ENCODE results near the gene CCDC77. TPM values are rescaled to one million over a fixed set of nuclear protein-coding genes. Genes with fewer than 3 reads are reported as not detected.

The CCDC77 gene
- total RNA-seq, 1 experiment from 2014 or later, result 17.7 TPM

- Histone ChIP-seq H3K4me3 (ENCODE audit: low read length) (no peak overlapping the region), H3K27me3 (ENCODE audit: low read length) (no peaks in the 10 kb centered on the region), H3K9me2 (replicated peaks; ENCODE audit: insufficient read depth, low read length) (no peaks in the 10 kb centered on the region), H3K4me1 (ENCODE audit: low read length) (no peaks in the 10 kb centered on the region), H3K4me2 (ENCODE audit: low read depth, low read length, poor library complexity, severe bottlenecking) (no peak overlapping the region), H3K79me2 (ENCODE audit: low read length) (no peaks in the 10 kb centered on the region), H3K27ac (ENCODE audit: low read length) (no peak overlapping the region), H3K36me3 (ENCODE audit: insufficient read depth, low read length) (no peaks in the 10 kb centered on the region), H3K9ac (ENCODE audit: low read length) (no peak overlapping the region), H4K20me1 (ENCODE audit: insufficient read depth, low read depth, low read length) (no peaks in the 10 kb centered on the region), H3K9me3 (ENCODE audit: low read length) (peaks cover 2% of the 10 kb centered on the region), H2AFZ (ENCODE audit: low read length) (no peak overlapping the region)
- DNase-seq, result no peak
Observed at GRCh38 chr12:457676-458075, 56.2 kb downstream of the CCDC77 start.

GRCh38 chr12:459050-459429 is 57.6 kb downstream of the CCDC77 start:
- Histone ChIP-seq H3K36me3 (ENCODE audit: insufficient read depth, low read length) (no peaks in the 10 kb centered on the region), H3K79me2 (ENCODE audit: low read length) (no peaks in the 10 kb centered on the region), H2AFZ (ENCODE audit: low read length) (no peak overlapping the region), H3K4me3 (ENCODE audit: low read length) (no peak overlapping the region), H3K27ac (ENCODE audit: low read length) (no peak overlapping the region), H3K9me2 (replicated peaks; ENCODE audit: insufficient read depth, low read length) (no peaks in the 10 kb centered on the region), H3K27me3 (ENCODE audit: low read length) (no peaks in the 10 kb centered on the region), H3K9ac (ENCODE audit: low read length) (no peak overlapping the region), H3K4me1 (ENCODE audit: low read length) (no peaks in the 10 kb centered on the region), H3K4me2 (ENCODE audit: low read depth, low read length, poor library complexity, severe bottlenecking) (no peak overlapping the region), H3K9me3 (ENCODE audit: low read length) (no peaks in the 10 kb centered on the region), H4K20me1 (ENCODE audit: insufficient read depth, low read depth, low read length) (no peaks in the 10 kb centered on the region)
- no peak for DNase-seq

- no peaks in the 10 kb centered on the region for H3K27me3 ChIP-seq (ENCODE audit: low read length)
- no peaks in the 10 kb centered on the region for H3K9me3 ChIP-seq (ENCODE audit: low read length)
- no peaks in the 10 kb centered on the region for H3K9me2 ChIP-seq (replicated peaks; ENCODE audit: insufficient read depth, low read length)
- no peak for DNase-seq
- H4K20me1 ChIP-seq (ENCODE audit: insufficient read depth, low read depth, low read length), result no peaks in the 10 kb centered on the region
- no peak within 1 kb of the TSS for H3K9ac ChIP-seq (ENCODE audit: low read length)
- peak within 1 kb of the TSS; percentile 39 for H3K4me2 ChIP-seq (ENCODE audit: low read depth, low read length, poor library complexity, severe bottlenecking)
- H2AFZ ChIP-seq (ENCODE audit: low read length), result no peak within 1 kb of the TSS
- no peaks in the 10 kb centered on the region for H3K79me2 ChIP-seq (ENCODE audit: low read length)
- no peaks in the 10 kb centered on the region for H3K4me1 ChIP-seq (ENCODE audit: low read length)
- H3K4me3 ChIP-seq (ENCODE audit: low read length), result peak within 1 kb of the TSS; percentile 37; the same call in 1 of the 2 replicates
- no peak within 1 kb of the TSS for H3K27ac ChIP-seq (ENCODE audit: low read length)
- H3K36me3 ChIP-seq (ENCODE audit: insufficient read depth, low read length), result no peaks in the 10 kb centered on the region
Observed at GRCh38 chr12:459430-460258, 58.2 kb downstream of the CCDC77 start, which contains the start of gene B4GALNT3. Gene B4GALNT3, plus strand, starts transcription at chr12:459939. Its CDS starts 438 bp downstream, at chr12:460377.

GRCh38 chr12:460261-461230 is 59.1 kb downstream of the CCDC77 start:
- H3K36me3 ChIP-seq (ENCODE audit: insufficient read depth, low read length), result no peaks in the 10 kb centered on the region
- no peaks in the 10 kb centered on the region for H3K9me2 ChIP-seq (replicated peaks; ENCODE audit: insufficient read depth, low read length)
- H4K20me1 ChIP-seq (ENCODE audit: insufficient read depth, low read depth, low read length), result no peaks in the 10 kb centered on the region
- H3K79me2 ChIP-seq (ENCODE audit: low read length), result no peaks in the 10 kb centered on the region
- no peak overlapping the region for H3K27ac ChIP-seq (ENCODE audit: low read length)
- no peak overlapping the region for H2AFZ ChIP-seq (ENCODE audit: low read length)
- no peak overlapping the region for H3K9ac ChIP-seq (ENCODE audit: low read length)
- no peaks in the 10 kb centered on the region; the same call in 1 of the 2 replicates for H3K4me1 ChIP-seq (ENCODE audit: low read length)
- peak overlapping the region; percentile 37; the same call in 1 of the 2 replicates for H3K4me3 ChIP-seq (ENCODE audit: low read length)
- H3K27me3 ChIP-seq (ENCODE audit: low read length), result no peaks in the 10 kb centered on the region
- no peaks in the 10 kb centered on the region for H3K9me3 ChIP-seq (ENCODE audit: low read length)
- H3K4me2 ChIP-seq (ENCODE audit: low read depth, low read length, poor library complexity, severe bottlenecking), result peak overlapping the region; percentile 26
- no peak for DNase-seq

GRCh38 chr12:461425-461824 is 60.0 kb downstream of the CCDC77 start:
- Histone ChIP-seq H2AFZ (ENCODE audit: low read length) (no peak overlapping the region), H4K20me1 (ENCODE audit: insufficient read depth, low read depth, low read length) (no peaks in the 10 kb centered on the region), H3K36me3 (ENCODE audit: insufficient read depth, low read length) (no peaks in the 10 kb centered on the region), H3K27ac (ENCODE audit: low read length) (no peak overlapping the region), H3K9ac (ENCODE audit: low read length) (no peak overlapping the region), H3K9me2 (replicated peaks; ENCODE audit: insufficient read depth, low read length) (no peaks in the 10 kb centered on the region), H3K4me3 (ENCODE audit: low read length) (no peak overlapping the region), H3K9me3 (ENCODE audit: low read length) (no peaks in the 10 kb centered on the region), H3K79me2 (ENCODE audit: low read length) (no peaks in the 10 kb centered on the region), H3K4me1 (ENCODE audit: low read length) (no peaks in the 10 kb centered on the region; the same call in none of the 2 replicates), H3K4me2 (ENCODE audit: low read depth, low read length, poor library complexity, severe bottlenecking) (no peak overlapping the region), H3K27me3 (ENCODE audit: low read length) (no peaks in the 10 kb centered on the region)
- DNase-seq, result no peak

- Histone ChIP-seq H3K27ac (ENCODE audit: low read length) (no peak overlapping the region), H3K79me2 (ENCODE audit: low read length) (no peaks in the 10 kb centered on the region), H3K9me3 (ENCODE audit: low read length) (no peaks in the 10 kb centered on the region), H3K9ac (ENCODE audit: low read length) (no peak overlapping the region), H3K4me3 (ENCODE audit: low read length) (no peak overlapping the region), H3K36me3 (ENCODE audit: insufficient read depth, low read length) (no peaks in the 10 kb centered on the region), H4K20me1 (ENCODE audit: insufficient read depth, low read depth, low read length) (no peaks in the 10 kb centered on the region), H3K4me1 (ENCODE audit: low read length) (no peaks in the 10 kb centered on the region; the same call in none of the 2 replicates), H2AFZ (ENCODE audit: low read length) (no peak overlapping the region), H3K27me3 (ENCODE audit: low read length) (no peaks in the 10 kb centered on the region), H3K9me2 (replicated peaks; ENCODE audit: insufficient read depth, low read length) (no peaks in the 10 kb centered on the region), H3K4me2 (ENCODE audit: low read depth, low read length, poor library complexity, severe bottlenecking) (no peak overlapping the region)
- no peak for DNase-seq
Observed at GRCh38 chr12:462936-463705, 61.7 kb downstream of the CCDC77 start.

- no peak overlapping the region for H3K27ac ChIP-seq (ENCODE audit: low read length)
- H3K9me3 ChIP-seq (ENCODE audit: low read length), result no peaks in the 10 kb centered on the region
- H3K9ac ChIP-seq (ENCODE audit: low read length), result no peak overlapping the region
- H2AFZ ChIP-seq (ENCODE audit: low read length), result no peak overlapping the region
- no peaks in the 10 kb centered on the region for H3K36me3 ChIP-seq (ENCODE audit: insufficient read depth, low read length)
- no peaks in the 10 kb centered on the region; the same call in none of the 2 replicates for H3K4me1 ChIP-seq (ENCODE audit: low read length)
- no peak overlapping the region for H3K4me3 ChIP-seq (ENCODE audit: low read length)
- no peaks in the 10 kb centered on the region for H3K79me2 ChIP-seq (ENCODE audit: low read length)
- DNase-seq, result no peak
- H3K9me2 ChIP-seq (replicated peaks; ENCODE audit: insufficient read depth, low read length), result no peaks in the 10 kb centered on the region
- no peak overlapping the region for H3K4me2 ChIP-seq (ENCODE audit: low read depth, low read length, poor library complexity, severe bottlenecking)
- H4K20me1 ChIP-seq (ENCODE audit: insufficient read depth, low read depth, low read length), result no peaks in the 10 kb centered on the region
- no peaks in the 10 kb centered on the region for H3K27me3 ChIP-seq (ENCODE audit: low read length)
Observed at GRCh38 chr12:464484-465267, 63.2 kb downstream of the CCDC77 start.
